GM12878 (cell line): Measurements from ENCODE around the gene KLHL15. TPM values are rescaled to one million over a fixed set of nuclear protein-coding genes. Genes with fewer than 3 reads are reported as not detected.

Experiments
- ATAC-seq: fragments of 200-7000 bp; cut with Tn5 transposase; 3 replicates; pipeline ENCODE4 v1.9.1; 2020; ENCODE audit warnings: mild to moderate bottlenecking, moderate library complexity
- BruUV-seq: library from RNA; stranded (reverse); fragments of 400-500 nt; replicated peaks from 2 replicates; lab custom pipeline; 2021; lab: Mats Ljungman, UMichigan
- CTCF ChIA-PET: fragments of 300-600 bp; sonication (Branson Sonifier 250); formaldehyde crosslinking; extraction: SDS; loops from one replicate; lab custom pipeline; 2021; ENCODE audit warnings: inconsistent platforms; lab: Yijun Ruan, JAX
- POLR2A ChIA-PET: fragments of 350-600 bp; formaldehyde crosslinking; extraction: SDS; loops from one replicate; lab custom pipeline; 2021; ENCODE audit warnings: inconsistent platforms; lab: Charles Lee
- RAD21 ChIA-PET: fragments of 300-600 bp; sonication (Branson Sonifier 250); formaldehyde crosslinking; loops from one replicate; lab custom pipeline; 2023; ENCODE audit warnings: antibody characterized with exemption; ENCODE audit not compliant: unreplicated experiment; lab: Charles Lee
- SMC1A ChIA-PET: fragments of 300-600 bp; sonication (Branson Sonifier 250); formaldehyde crosslinking; loops from one replicate; lab custom pipeline; 2023; ENCODE audit not compliant: unreplicated experiment, uncharacterized antibody; lab: Charles Lee
- DNase-seq: peaks from one replicate; pipeline ENCODE4 v3.0.0-alpha.2; 2011; ENCODE audit warnings: low read depth, low spot score
- FAIRE-seq: peaks from 3 replicates; lab custom pipeline; 2011; peaks lifted over from hg19 to GRCh38; lab: Jason Lieb, UNC
- H2AFZ ChIP-seq: 2 replicates; pipeline ENCODE4 v1.6.0; 2011; ENCODE audit warnings: low read depth, low read length, control low read depth; ENCODE audit not compliant: control insufficient read depth
- H3K27ac ChIP-seq: 2 replicates; pipeline ENCODE4 v1.5.1; 2011; ENCODE audit warnings: control low read depth; ENCODE audit not compliant: control insufficient read depth, insufficient read depth
- H3K27me3 ChIP-seq, 2 experiments: replicated peaks in 1 of 2; 2 replicates each; pipeline versions ENCODE4 v1.6.0 to v1.6.1; 2011; ENCODE audit warnings: low read length in 1 of 2; ENCODE audit not compliant: control insufficient read depth in 2 of 2, insufficient read depth in 2 of 2
- H3K36me3 ChIP-seq, 2 experiments: 2 replicates each; pipeline ENCODE4 v1.5.1; 2011; ENCODE audit warnings: low read length in 1 of 2; ENCODE audit not compliant: control insufficient read depth in 2 of 2, insufficient read depth in 2 of 2
- H3K4me1 ChIP-seq: 2 replicates; pipeline ENCODE4 v1.6.1; 2011; ENCODE audit warnings: mild to moderate bottlenecking, low read length, moderate library complexity, mixed read lengths; ENCODE audit not compliant: control insufficient read depth, insufficient read depth
- H3K4me2 ChIP-seq: 2 replicates; pipeline ENCODE4 v1.6.0; 2011; ENCODE audit warnings: control low read depth; ENCODE audit not compliant: control insufficient read depth, insufficient read depth
- H3K4me3 ChIP-seq: fragments of 200-600 bp; sonication (generic); 2 replicates; pipeline ENCODE4 v1.5.1; 2016
- H3K79me2 ChIP-seq: 2 replicates; pipeline ENCODE4 v1.6.0; 2011; ENCODE audit warnings: low read length; ENCODE audit not compliant: control insufficient read depth, insufficient read depth
- H3K9ac ChIP-seq: 2 replicates; pipeline ENCODE4 v1.8.0; 2011; ENCODE audit warnings: low read length, control low read depth, mixed read lengths; ENCODE audit not compliant: control insufficient read depth, insufficient read depth
- H3K9me3 ChIP-seq: replicated peaks from 3 replicates; pipeline ENCODE4 v1.5.1; 2011; ENCODE audit warnings: mild to moderate bottlenecking, low read length; ENCODE audit not compliant: control insufficient read depth, insufficient read depth
- H4K20me1 ChIP-seq: 2 replicates; pipeline ENCODE4 v1.6.0; 2011; ENCODE audit not compliant: control insufficient read depth, insufficient read depth
- CBX5 ChIP-seq: sonication (generic); IDR thresholded peaks from 2 replicates; pipeline ENCODE4 v1.6.1; 2016; ENCODE audit warnings: low read depth, moderate library complexity, mild to moderate bottlenecking, inconsistent platforms
- FOXK2 ChIP-seq: fragments of 450-650 bp; IDR thresholded peaks from 2 replicates; pipeline ENCODE4 v1.6.1; 2017; ENCODE audit warnings: mild to moderate bottlenecking, moderate library complexity
- HCFC1 ChIP-seq: fragments of 150-350 bp; IDR thresholded peaks from 2 replicates; pipeline ENCODE4 v1.6.1; 2014; ENCODE audit warnings: low read length
- IRF5 ChIP-seq: fragments of 450-650 bp; IDR thresholded peaks from 2 replicates; pipeline ENCODE4 v1.6.1; 2017; ENCODE audit warnings: borderline replicate concordance
- NFYA ChIP-seq: IDR thresholded peaks from 2 replicates; pipeline ENCODE4 v1.6.1; 2011; ENCODE audit warnings: low read depth, mild to moderate bottlenecking, low read length, improper control_type of control experiment, borderline replicate concordance
- POLR2A ChIP-seq: IDR thresholded peaks from 2 replicates; pipeline ENCODE4 v1.6.1; 2011; ENCODE audit warnings: low read depth, mild to moderate bottlenecking, low read length
- RAD21 ChIP-seq: IDR thresholded peaks from 2 replicates; pipeline ENCODE4 v1.6.1; 2011; ENCODE audit warnings: mild to moderate bottlenecking, low read depth, low read length, moderate library complexity; ENCODE audit not compliant: insufficient read depth
- WRNIP1 ChIP-seq: IDR thresholded peaks from 2 replicates; pipeline ENCODE4 v1.6.1; 2011; ENCODE audit warnings: low read depth, low read length, improper control_type of control experiment, borderline replicate concordance
- ZBTB11 ChIP-seq: fragments of 450-650 bp; formaldehyde crosslinking; IDR thresholded peaks from 2 replicates; pipeline ENCODE4 v1.5.0; 2022; ENCODE audit warnings: mild to moderate bottlenecking, missing genetic modification characterization
- ZNF207 ChIP-seq: fragments of 450-650 bp; IDR thresholded peaks from 2 replicates; pipeline ENCODE4 v1.6.1; 2014; ENCODE audit warnings: antibody characterized with exemption, mild to moderate bottlenecking, borderline replicate concordance
- ZNF24 ChIP-seq: fragments of 450-650 bp; IDR thresholded peaks from 2 replicates; pipeline ENCODE4 v1.6.1; 2017; ENCODE audit warnings: antibody characterized with exemption, mild to moderate bottlenecking
- WGBS: methylation state at CpG from one replicate; pipeline ENCODE4 v1.1.6; 2016; ENCODE audit warnings: low lambda C conversion rate; ENCODE audit not compliant: insufficient replicate concordance, insufficient coverage; ENCODE audit errors: missing lambda C conversion rate; 5-methylcytosine and 5-hydroxymethylcytosine counted together
- in situ Hi-C: fragments of 300-500 bp; cut with MboI; formaldehyde crosslinking; loops from 9 replicates; pipeline ENCODE4 v1.14.3; 2018; ENCODE audit warnings: mixed read lengths
- intact Hi-C: fragments of 100-400 bp; cut with micrococcal nuclease; formaldehyde crosslinking; loops from one replicate; pipeline ENCODE4 v1.14.2; 2022; ENCODE audit not compliant: unreplicated experiment
- polyA plus RNA-seq, 11 experiments: library from polyadenylated mRNA; depleted of rRNA in 4 of 11; unstranded in 6 of 11; stranded (reverse) in 5 of 11; fragments of >200 nt; fragmentation: Nextera tagmentation in 4 of 11; fragmentation: Illumina TruSeq in 1 of 11; extraction: Ambion mirVana in 4 of 11; extraction: Trizol in 1 of 11; gene quantifications; 1 replicate in 1 of 11; 2 replicates in 10 of 11; pipeline versions ENCODE4 v1.2.1 to v1.2.3, GENCODE V29; 2011 to 2016; ENCODE audit warnings: inconsistent platforms in 2 of 11, missing spikeins in 2 of 11, low read depth in 1 of 11
- total RNA-seq, 4 experiments: library from RNA; depleted of rRNA in 3 of 4; stranded (reverse); fragments of >200 nt in 3 of 4; fragmentation: Illumina TruSeq in 1 of 4; extraction: Trizol in 1 of 4; gene quantifications; 2 replicates each; pipeline versions ENCODE4 v1.2.1 to v1.2.3, GENCODE V29; 2013 to 2021

The KLHL15 gene
- total and polyA plus RNA-seq, 10 of the 15 experiments (the other 5 are each of a cell fraction or from before 2014, with no cell fraction given): 1.4 to 7.0 (median 3.7) TPM

- Histone ChIP-seq H2AFZ (no peak overlapping the region), H3K27me3 (no peaks in the 10 kb centered on the region; a peak in 1 of 4 replicates), H3K27ac (no peak overlapping the region), H3K4me3 (no peak overlapping the region), H3K79me2 (no peaks in the 10 kb centered on the region), H3K9ac (no peak overlapping the region), H3K9me3 (no peaks in the 10 kb centered on the region), H3K4me2 (no peak overlapping the region), H3K36me3 (no peaks in the 10 kb centered on the region), H4K20me1 (no peaks in the 10 kb centered on the region), H3K4me1 (no peaks in the 10 kb centered on the region)
- TF ChIP-seq FOXK2 (no peak), ZNF207 (no peak)
- ChIA-PET SMC1A (no interaction called here), RAD21 (interaction anchor here (1.8 kb wide), 1 partner anchor 19 kb away, joined by 5 read pairs; no protein-coding TSS in a partner anchor), CTCF (interaction anchor here (1.5 kb wide), 1 partner anchor 19 kb away, joined by 5 read pairs; no protein-coding TSS in a partner anchor), POLR2A (interaction anchor here (1.0 kb wide), 1 partner anchor 12 kb away, joined by 3 read pairs; no protein-coding TSS in a partner anchor)
- ATAC-seq (no peak), DNase-seq (no peak), FAIRE-seq (no peak)
- in situ Hi-C loops: no loop called here
- 43% methylated on average over 5 of the region's 5 CpGs for WGBS
- intact Hi-C loops: no loop called here
- no TSS peak for BruUV-seq
Observed at GRCh38 chrX:24034485-24034884, 7.5 kb upstream of the KLHL15 start.

- DNase-seq (no peak), ATAC-seq (no peak), FAIRE-seq (no peak)
- in situ Hi-C loops (no loop called here), intact Hi-C loops (no loop called here)
- no TSS peak for BruUV-seq
- SMC1A ChIA-PET: no interaction called here
- no peaks in the 10 kb centered on the region for H3K36me3 ChIP-seq
- CTCF ChIA-PET: interaction anchor here (1.7 kb wide), 1 partner anchor 24 kb away, joined by 4 read pairs; no protein-coding TSS in a partner anchor
- no peak overlapping the region for H3K4me3 ChIP-seq
- H3K9me3 ChIP-seq: no peaks in the 10 kb centered on the region
- no peaks in the 10 kb centered on the region for H4K20me1 ChIP-seq
- POLR2A ChIA-PET: no interaction called here
- no peaks in the 10 kb centered on the region for H3K79me2 ChIP-seq
- 87% methylated on average over 5 of the region's 5 CpGs for WGBS
- TF ChIP-seq POLR2A: no peak
- TF ChIP-seq HCFC1: no peak
- TF ChIP-seq ZNF24: no peak
- no peak for TF ChIP-seq RAD21
- TF ChIP-seq NFYA: no peak
- TF ChIP-seq WRNIP1: no peak
- no peak for TF ChIP-seq IRF5
- TF ChIP-seq ZBTB11 (CRISPR knock-in tag): no peak
- no peak for TF ChIP-seq CBX5
- no peak overlapping the region for H3K9ac ChIP-seq
- no peak overlapping the region for H3K4me2 ChIP-seq
- H3K27me3 ChIP-seq: no peaks in the 10 kb centered on the region; a peak in 1 of 4 replicates
- H3K27ac ChIP-seq: no peak overlapping the region
- no peak overlapping the region for H2AFZ ChIP-seq
- no peaks in the 10 kb centered on the region for H3K4me1 ChIP-seq
- RAD21 ChIA-PET: no interaction called here
Observed at GRCh38 chrX:24030597-24030996, 3.6 kb upstream of the KLHL15 start.
